Measurements from ENCODE around the gene MITF.

DNA sequence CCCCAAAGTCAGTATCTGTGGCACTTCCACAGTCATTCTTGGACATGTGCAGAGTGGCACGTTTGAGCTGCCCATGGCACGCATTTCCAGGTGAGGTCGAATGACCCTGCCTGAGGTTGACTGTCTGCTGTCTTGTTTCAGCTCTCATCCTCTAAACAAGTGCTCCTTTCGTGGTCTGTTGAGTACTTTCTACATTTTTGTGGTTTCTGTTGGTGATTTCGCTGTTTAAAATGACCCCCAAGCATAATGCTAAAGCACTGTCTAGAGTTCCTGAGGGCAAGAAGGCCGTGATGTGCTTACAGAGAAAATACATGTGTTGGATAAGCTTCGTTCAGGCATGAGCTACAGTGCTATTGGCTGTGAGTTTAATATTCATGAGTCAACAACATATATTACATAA is 220.3 kb downstream of the MITF start:
- TF ChIP-seq, protein P1, sequence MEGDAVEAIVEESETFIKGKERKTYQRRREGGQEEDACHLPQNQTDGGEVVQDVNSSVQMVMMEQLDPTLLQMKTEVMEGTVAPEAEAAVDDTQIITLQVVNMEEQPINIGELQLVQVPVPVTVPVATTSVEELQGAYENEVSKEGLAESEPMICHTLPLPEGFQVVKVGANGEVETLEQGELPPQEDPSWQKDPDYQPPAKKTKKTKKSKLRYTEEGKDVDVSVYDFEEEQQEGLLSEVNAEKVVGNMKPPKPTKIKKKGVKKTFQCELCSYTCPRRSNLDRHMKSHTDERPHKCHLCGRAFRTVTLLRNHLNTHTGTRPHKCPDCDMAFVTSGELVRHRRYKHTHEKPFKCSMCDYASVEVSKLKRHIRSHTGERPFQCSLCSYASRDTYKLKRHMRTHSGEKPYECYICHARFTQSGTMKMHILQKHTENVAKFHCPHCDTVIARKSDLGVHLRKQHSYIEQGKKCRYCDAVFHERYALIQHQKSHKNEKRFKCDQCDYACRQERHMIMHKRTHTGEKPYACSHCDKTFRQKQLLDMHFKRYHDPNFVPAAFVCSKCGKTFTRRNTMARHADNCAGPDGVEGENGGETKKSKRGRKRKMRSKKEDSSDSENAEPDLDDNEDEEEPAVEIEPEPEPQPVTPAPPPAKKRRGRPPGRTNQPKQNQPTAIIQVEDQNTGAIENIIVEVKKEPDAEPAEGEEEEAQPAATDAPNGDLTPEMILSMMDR (IDR thresholded peaks at IDR 0.05): no peak
- TF ChIP-seq POLR2A (IDR thresholded peaks at IDR 0.05): no peak
